PC-3 (cell line): Measurements from ENCODE around the gene ARHGAP26.

Experiments used
- EZH2 ChIP-seq: fragments of 300-600 bp; sonication (generic); IDR thresholded peaks from one replicate; pipeline ENCODE4 v1.6.1; 2017; ENCODE audit warnings: antibody characterized with exemption, mild to moderate bottlenecking, low read length; ENCODE audit not compliant: unreplicated experiment
- EZH2phosphoT487 ChIP-seq: fragments of 300-600 bp; sonication (generic); IDR thresholded peaks from 2 replicates; pipeline ENCODE4 v1.6.1; 2018; ENCODE audit warnings: mild to moderate bottlenecking, antibody characterized with exemption, low read length, borderline replicate concordance
- TF ChIP-seq, protein P1 (sequence below): fragments of 300-600 bp; sonication (generic); conservative IDR thresholded peaks from 2 replicates; pipeline ENCODE4 v1.5.1; 2017; ENCODE audit warnings: antibody characterized with exemption, low read depth, mild to moderate bottlenecking, low read length

DNA sequence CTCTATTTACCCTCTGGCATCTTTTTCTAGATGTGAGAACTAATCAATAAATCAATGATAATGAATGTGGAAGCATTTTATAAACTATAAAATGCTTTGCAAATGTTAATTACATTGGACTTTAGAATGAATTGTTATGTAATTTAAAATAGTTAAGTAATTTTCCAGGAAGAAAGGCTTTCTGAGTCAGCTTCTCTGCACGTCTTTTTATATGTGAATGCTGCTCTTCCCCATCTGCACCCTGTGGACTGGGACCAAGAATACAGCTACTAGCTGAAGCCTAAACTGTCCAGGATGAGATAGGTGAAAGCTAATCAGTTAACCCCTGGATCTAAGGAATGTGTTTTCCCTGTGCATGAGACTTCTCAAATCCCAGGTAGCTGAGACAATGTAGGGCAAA lies 340.4 kb downstream of the ARHGAP26 start:
- TF ChIP-seq EZH2 (no peak), EZH2phosphoT487 (no peak)
- TF ChIP-seq, protein P1, sequence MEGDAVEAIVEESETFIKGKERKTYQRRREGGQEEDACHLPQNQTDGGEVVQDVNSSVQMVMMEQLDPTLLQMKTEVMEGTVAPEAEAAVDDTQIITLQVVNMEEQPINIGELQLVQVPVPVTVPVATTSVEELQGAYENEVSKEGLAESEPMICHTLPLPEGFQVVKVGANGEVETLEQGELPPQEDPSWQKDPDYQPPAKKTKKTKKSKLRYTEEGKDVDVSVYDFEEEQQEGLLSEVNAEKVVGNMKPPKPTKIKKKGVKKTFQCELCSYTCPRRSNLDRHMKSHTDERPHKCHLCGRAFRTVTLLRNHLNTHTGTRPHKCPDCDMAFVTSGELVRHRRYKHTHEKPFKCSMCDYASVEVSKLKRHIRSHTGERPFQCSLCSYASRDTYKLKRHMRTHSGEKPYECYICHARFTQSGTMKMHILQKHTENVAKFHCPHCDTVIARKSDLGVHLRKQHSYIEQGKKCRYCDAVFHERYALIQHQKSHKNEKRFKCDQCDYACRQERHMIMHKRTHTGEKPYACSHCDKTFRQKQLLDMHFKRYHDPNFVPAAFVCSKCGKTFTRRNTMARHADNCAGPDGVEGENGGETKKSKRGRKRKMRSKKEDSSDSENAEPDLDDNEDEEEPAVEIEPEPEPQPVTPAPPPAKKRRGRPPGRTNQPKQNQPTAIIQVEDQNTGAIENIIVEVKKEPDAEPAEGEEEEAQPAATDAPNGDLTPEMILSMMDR = no peak
